Superior temporal gyrus (tissue), 1 donor: ENCODE data around the gene HSPA1A.

Experiments
- DNase-seq: peaks from one replicate; pipeline ENCODE4 v3.0.0-alpha.2; 2016; ENCODE audit errors: extremely low spot score

Gene HSPA1A

GRCh38 chr6:31865205-31866118 is 50.1 kb downstream of the HSPA1A start:
- DNase-seq: no peak
